Right cardiac atrium (tissue), 5 donors: Measurements from ENCODE around the gene SH2D3C. TPM values are rescaled to one million over a fixed set of nuclear protein-coding genes. Genes with fewer than 3 reads are reported as not detected.
A peak's percentile ranks its signal among the peaks of the same experiment; 100 is the strongest.

Source experiments
- ATAC-seq, 2 donors: fragments of 200-7000 bp; cut with Tn5 transposase; one replicate each; pipeline versions ENCODE4 v1.8.0 to v1.9.1; 2020; ENCODE audit warnings: moderate library complexity in 2 of 2, mild to moderate bottlenecking in 1 of 2
- DNase-seq, 3 donors: peaks; one replicate each; pipeline ENCODE4 v3.0.0-alpha.2; 2020
- H3K27ac ChIP-seq: one replicate; pipeline ENCODE4 v1.5.1; 2013; ENCODE audit warnings: mild to moderate bottlenecking, low read length, control low read depth, moderate library complexity
- H3K27me3 ChIP-seq: one replicate; pipeline ENCODE4 v1.6.1; 2013; ENCODE audit not compliant: control insufficient read depth, insufficient read depth
- H3K4me1 ChIP-seq: one replicate; pipeline ENCODE4 v1.6.1; 2013; ENCODE audit warnings: low read length; ENCODE audit not compliant: control insufficient read depth, insufficient read depth
- H3K4me3 ChIP-seq: one replicate; pipeline ENCODE4 v1.5.1; 2013; ENCODE audit warnings: low read length, control low read depth
- H3K9me3 ChIP-seq: one replicate; pipeline ENCODE4 v1.6.1; 2013; ENCODE audit warnings: low read length; ENCODE audit not compliant: control insufficient read depth
- WGBS: extraction: QIAGEN DNeasy Blood & Tissue Kit; methylation state at CpG from one replicate; pipeline ENCODE4 v1.1.7; 2013; 5-methylcytosine and 5-hydroxymethylcytosine counted together
- intact Hi-C, 4 donors: fragments of 100-400 bp; cut with DNase I; formaldehyde crosslinking; loops; one replicate each; pipeline versions ENCODE4 v1.11.0 to v1.14.0; 2022 to 2023
- polyA plus RNA-seq: library from polyadenylated mRNA; stranded (reverse); fragments of 200-250 nt; gene quantifications from one replicate; pipeline ENCODE4 v1.2.3, GENCODE V29; 2013
- total RNA-seq, 4 donors: library from RNA; stranded (reverse); fragmentation: NEBNext Ultra II Directional; extraction: Animal tissue kit (Norgen Biotek cat#: 25700); gene quantifications; one replicate each; pipeline ENCODE4 v1.2.1, GENCODE V29; 2021
- donor health status: healthy with polysubstance abuse.
- donor health status: DM: no; HTN: yes; CAD: no.
- donor health status: DM: no; HTN: no; CAD: no.
- donor health status: DM: no; HTN: yes; CAD: no; lungs with severe emphysema.
- donor health status: DM: yes; HTN: yes; CAD: no.

SH2D3C gene
- total and polyA plus RNA-seq, 5 donors, result 9.4 to 17.4 (median 14.3) TPM

GRCh38 chr9:127700594-127701255 lies 77.7 kb downstream of the SH2D3C start:
- Histone ChIP-seq H3K9me3 (no peaks in the 10 kb centered on the region), H3K4me3 (no peak overlapping the region), H3K27me3 (no peaks in the 10 kb centered on the region), H3K4me1 (no peaks in the 10 kb centered on the region), H3K27ac (no peak overlapping the region)
- ATAC-seq (no peak), DNase-seq (peak in 1 of 3 donors; percentile 1)
- WGBS, result 76% methylated on average over 5 of the region's 5 CpGs
- intact Hi-C loops, result no loop called here

GRCh38 chr9:127700140-127700539 lies 78.3 kb downstream of the SH2D3C start:
- H3K4me1 ChIP-seq, result no peaks in the 10 kb centered on the region
- no peaks in the 10 kb centered on the region for H3K27me3 ChIP-seq
- WGBS, result 95% methylated on average over 2 of the region's 2 CpGs
- intact Hi-C loops, result no loop called here
- ATAC-seq, result no peak
- no peak overlapping the region for H3K27ac ChIP-seq
- H3K9me3 ChIP-seq, result no peaks in the 10 kb centered on the region
- DNase-seq, result no peak
- no peak overlapping the region for H3K4me3 ChIP-seq

GRCh38 chr9:127698985-127699670 lies 79.3 kb downstream of the SH2D3C start:
- ATAC-seq (peak; percentile 99), DNase-seq (peak; percentile 98 to 99 (median 99))
- no peaks in the 10 kb centered on the region for H3K9me3 ChIP-seq
- WGBS, result 11% methylated on average over 41 of the region's 41 CpGs
- H3K27ac ChIP-seq, result peak overlapping the region; percentile 91
- intact Hi-C loops, result loop anchor here in 1 of 4 donors (10.0 kb wide), 1 partner anchor 84 kb away; the partner anchor contains the start of gene STXBP1
- peak overlapping the region; percentile 12 for H3K4me3 ChIP-seq
- no peaks in the 10 kb centered on the region for H3K4me1 ChIP-seq
- H3K27me3 ChIP-seq, result no peaks in the 10 kb centered on the region

- DNase-seq, result no peak
- 90% methylated on average over 5 of the region's 5 CpGs for WGBS
- intact Hi-C loops, result loop anchor here in 1 of 4 donors (10.0 kb wide), 1 partner anchor 84 kb away; the partner anchor contains the start of gene STXBP1
- no peak overlapping the region for H3K27ac ChIP-seq
- no peaks in the 10 kb centered on the region for H3K27me3 ChIP-seq
- H3K4me1 ChIP-seq, result no peaks in the 10 kb centered on the region
- ATAC-seq, result no peak
- H3K9me3 ChIP-seq, result no peaks in the 10 kb centered on the region
- H3K4me3 ChIP-seq, result no peak overlapping the region
These were observed 80.1 kb downstream of the SH2D3C start for GRCh38 chr9:127698386-127698785.

- H3K27ac ChIP-seq, result no peak overlapping the region
- WGBS, result 66% methylated on average over 5 of the region's 5 CpGs
These were observed 80.9 kb downstream of the SH2D3C start for GRCh38 chr9:127697575-127697974.

GRCh38 chr9:127694890-127695720 lies 83.4 kb downstream of the SH2D3C start:
- Histone ChIP-seq H3K27ac (no peak overlapping the region), H3K4me1 (no peaks in the 10 kb centered on the region), H3K4me3 (no peak overlapping the region), H3K9me3 (no peaks in the 10 kb centered on the region), H3K27me3 (no peaks in the 10 kb centered on the region)
- ATAC-seq (no peak), DNase-seq (no peak)
- intact Hi-C loops, result loop anchor here in 1 of 4 donors (10.0 kb wide), 1 partner anchor 80 kb away; the partner anchor contains the start of gene STXBP1
- 68% methylated on average over 9 of the region's 9 CpGs for WGBS

More at GRCh38 chr9:127697575-127697974, 80.9 kb downstream of the SH2D3C start:
- ATAC-seq (no peak), DNase-seq (no peak)
- intact Hi-C loops, result loop anchor here in 1 of 4 donors (10.0 kb wide), 1 partner anchor 83 kb away; the partner anchor contains the start of gene STXBP1
- Histone ChIP-seq H3K4me1 (no peaks in the 10 kb centered on the region), H3K9me3 (no peaks in the 10 kb centered on the region), H3K27me3 (no peaks in the 10 kb centered on the region), H3K4me3 (no peak overlapping the region)

- intact Hi-C loops, result loop anchor here in 1 of 4 donors (10.0 kb wide), 1 partner anchor 79 kb away; the partner anchor contains the start of gene STXBP1
- no peak for ATAC-seq
These were observed 84.8 kb downstream of the SH2D3C start for GRCh38 chr9:127693697-127694096.

GRCh38 chr9:127693143-127693542 lies 85.3 kb downstream of the SH2D3C start:
- intact Hi-C loops, result loop anchor here in 1 of 4 donors (10.0 kb wide), 1 partner anchor 78 kb away; the partner anchor contains the start of gene STXBP1

More at GRCh38 chr9:127693697-127694096, 84.8 kb downstream of the SH2D3C start:
- H3K27me3 ChIP-seq, result no peaks in the 10 kb centered on the region
- 94% methylated on average over 4 of the region's 4 CpGs for WGBS
- H3K9me3 ChIP-seq, result no peaks in the 10 kb centered on the region
- no peak overlapping the region for H3K27ac ChIP-seq
- no peaks in the 10 kb centered on the region for H3K4me1 ChIP-seq
- no peak for DNase-seq
- no peak overlapping the region for H3K4me3 ChIP-seq

GRCh38 chr9:127692071-127692470 lies 86.4 kb downstream of the SH2D3C start:
- H3K4me3 ChIP-seq, result no peak overlapping the region
- H3K4me1 ChIP-seq, result no peaks in the 10 kb centered on the region
- 87% methylated on average over 20 of the region's 20 CpGs for WGBS
- no peaks in the 10 kb centered on the region for H3K27me3 ChIP-seq
- H3K27ac ChIP-seq, result no peak overlapping the region
- ATAC-seq (no peak), DNase-seq (no peak)
- H3K9me3 ChIP-seq, result no peaks in the 10 kb centered on the region
- intact Hi-C loops, result loop anchor here in 1 of 4 donors (10.0 kb wide), 1 partner anchor 77 kb away; the partner anchor contains the start of gene STXBP1

More at GRCh38 chr9:127693143-127693542, 85.3 kb downstream of the SH2D3C start:
- no peaks in the 10 kb centered on the region for H3K4me1 ChIP-seq
- no peak overlapping the region for H3K27ac ChIP-seq
- H3K4me3 ChIP-seq, result no peak overlapping the region
- H3K9me3 ChIP-seq, result no peaks in the 10 kb centered on the region
- 86% methylated on average over 10 of the region's 10 CpGs for WGBS
- ATAC-seq, result no peak
- DNase-seq, result no peak
- H3K27me3 ChIP-seq, result no peaks in the 10 kb centered on the region

- WGBS, result 93% methylated on average over 10 of the region's 10 CpGs
- Histone ChIP-seq H3K4me1 (no peaks in the 10 kb centered on the region), H3K9me3 (no peaks in the 10 kb centered on the region), H3K4me3 (no peak overlapping the region), H3K27me3 (no peaks in the 10 kb centered on the region), H3K27ac (no peak overlapping the region)
- intact Hi-C loops, result loop anchor here in 1 of 4 donors (10.0 kb wide), 1 partner anchor 76 kb away; the partner anchor contains the start of gene STXBP1
- DNase-seq (no peak), ATAC-seq (no peak)
These were observed 87.7 kb downstream of the SH2D3C start for GRCh38 chr9:127690735-127691134.
